ENCODE results near the gene CAPN13.

DNA sequence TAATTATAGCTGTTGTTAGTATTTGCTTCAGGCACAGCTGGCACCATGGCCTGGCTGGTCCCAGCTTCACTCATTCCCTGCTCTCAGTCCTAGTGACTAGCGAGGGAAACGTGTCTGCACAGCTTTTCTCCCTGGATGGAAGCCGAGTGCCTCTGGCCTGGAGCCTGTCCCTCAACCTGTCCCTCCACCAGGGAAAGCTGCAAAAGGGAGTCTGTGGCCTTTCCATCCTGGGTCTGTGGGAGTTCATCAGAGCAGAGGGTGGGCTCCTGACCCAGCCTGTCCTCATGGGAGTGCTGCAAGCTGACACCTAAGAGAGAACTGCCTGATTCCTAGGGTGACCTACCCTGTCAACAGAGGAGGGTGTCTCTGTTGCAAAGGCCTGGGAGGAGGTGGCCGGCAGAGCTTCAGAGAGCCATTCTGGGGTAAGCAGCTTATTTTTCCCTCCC is 118.3 kb downstream of the CAPN13 start:
- TF ChIP-seq, protein P1, sequence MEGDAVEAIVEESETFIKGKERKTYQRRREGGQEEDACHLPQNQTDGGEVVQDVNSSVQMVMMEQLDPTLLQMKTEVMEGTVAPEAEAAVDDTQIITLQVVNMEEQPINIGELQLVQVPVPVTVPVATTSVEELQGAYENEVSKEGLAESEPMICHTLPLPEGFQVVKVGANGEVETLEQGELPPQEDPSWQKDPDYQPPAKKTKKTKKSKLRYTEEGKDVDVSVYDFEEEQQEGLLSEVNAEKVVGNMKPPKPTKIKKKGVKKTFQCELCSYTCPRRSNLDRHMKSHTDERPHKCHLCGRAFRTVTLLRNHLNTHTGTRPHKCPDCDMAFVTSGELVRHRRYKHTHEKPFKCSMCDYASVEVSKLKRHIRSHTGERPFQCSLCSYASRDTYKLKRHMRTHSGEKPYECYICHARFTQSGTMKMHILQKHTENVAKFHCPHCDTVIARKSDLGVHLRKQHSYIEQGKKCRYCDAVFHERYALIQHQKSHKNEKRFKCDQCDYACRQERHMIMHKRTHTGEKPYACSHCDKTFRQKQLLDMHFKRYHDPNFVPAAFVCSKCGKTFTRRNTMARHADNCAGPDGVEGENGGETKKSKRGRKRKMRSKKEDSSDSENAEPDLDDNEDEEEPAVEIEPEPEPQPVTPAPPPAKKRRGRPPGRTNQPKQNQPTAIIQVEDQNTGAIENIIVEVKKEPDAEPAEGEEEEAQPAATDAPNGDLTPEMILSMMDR (IDR thresholded peaks at IDR 0.05) = no peak
- no peak for TF ChIP-seq POLR2A (IDR thresholded peaks at IDR 0.05)

Data from Peyer's patch (tissue), 4 donors.